GM21717 (cell line): ENCODE data around the gene EXOC3L1.

Experiments
- ATAC-seq: cut with Tn5 transposase; IDR thresholded peaks from one replicate; pipeline ENCODE4 v1.9.1; 2021; ENCODE audit warnings: mild to moderate bottlenecking, moderate library complexity; ENCODE audit not compliant: unreplicated experiment

The EXOC3L1 gene

GRCh38 chr16:67183627-67184452 lies 6.1 kb downstream of the EXOC3L1 start, which contains the start of gene MATCAP1:
Gene MATCAP1 (minus strand): TSS chr16:67183963. CDS start chr16:67180610, 3,353 bp downstream.
- peak; percentile 86 for ATAC-seq

GRCh38 chr16:67183284-67183626 lies 6.7 kb downstream of the EXOC3L1 start:
- no peak for ATAC-seq

- no peak for ATAC-seq
Observed at GRCh38 chr16:67182288-67182687, 7.6 kb downstream of the EXOC3L1 start.

GRCh38 chr16:67181346-67181745 lies 8.6 kb downstream of the EXOC3L1 start:
- ATAC-seq, result no peak

GRCh38 chr16:67180166-67180565 lies 9.8 kb downstream of the EXOC3L1 start:
- no peak for ATAC-seq

- no peak for ATAC-seq
Observed at GRCh38 chr16:67179421-67180080, 10.4 kb downstream of the EXOC3L1 start.

- ATAC-seq, result no peak
Observed at GRCh38 chr16:67177743-67178699, 11.9 kb downstream of the EXOC3L1 start.

GRCh38 chr16:67176662-67177061 lies 13.3 kb downstream of the EXOC3L1 start:
- ATAC-seq, result no peak

GRCh38 chr16:67174706-67175231 lies 15.2 kb downstream of the EXOC3L1 start:
- no peak for ATAC-seq

GRCh38 chr16:67173808-67174705 lies 15.9 kb downstream of the EXOC3L1 start:
- ATAC-seq, result peak; percentile 32

GRCh38 chr16:67173323-67173722 lies 16.6 kb downstream of the EXOC3L1 start:
- ATAC-seq, result no peak

- peak; percentile 3 for ATAC-seq
Observed at GRCh38 chr16:67170949-67171649, 18.8 kb downstream of the EXOC3L1 start.

GRCh38 chr16:67170168-67170948 lies 19.6 kb downstream of the EXOC3L1 start, which contains the start of gene NOL3:
Gene NOL3 (plus strand): TSS chr16:67170538.
- peak; percentile 46 for ATAC-seq

- peak; percentile 17 for ATAC-seq
Observed at GRCh38 chr16:67169642-67170167, 20.2 kb downstream of the EXOC3L1 start.

GRCh38 chr16:67169011-67169451 lies 20.9 kb downstream of the EXOC3L1 start:
- ATAC-seq, result no peak

GRCh38 chr16:67167588-67167987 lies 22.3 kb downstream of the EXOC3L1 start:
- no peak for ATAC-seq

GRCh38 chr16:67166598-67167168 lies 23.3 kb downstream of the EXOC3L1 start:
- ATAC-seq, result no peak

- no peak for ATAC-seq
Observed at GRCh38 chr16:67166110-67166547, 23.8 kb downstream of the EXOC3L1 start.
